Activated CD8-positive, alpha-beta memory T cell treated with anti-CD3 and anti-CD28 coated beads, Interleukin-2, amount 50 U/mL, for 1 hour (primary cell): Measurements from ENCODE around the gene SCAMP2.
"Not testable (repeated sequence)": the region's sequence is repeated elsewhere in the genome, so short reads cannot be mapped to it uniquely, and the experiment has no call there.

Experiments
- DNase-seq: peaks from one replicate; pipeline ENCODE4 v3.0.0-alpha.2; 2020; ENCODE audit errors: extremely low read depth

The SCAMP2 gene

DNA sequence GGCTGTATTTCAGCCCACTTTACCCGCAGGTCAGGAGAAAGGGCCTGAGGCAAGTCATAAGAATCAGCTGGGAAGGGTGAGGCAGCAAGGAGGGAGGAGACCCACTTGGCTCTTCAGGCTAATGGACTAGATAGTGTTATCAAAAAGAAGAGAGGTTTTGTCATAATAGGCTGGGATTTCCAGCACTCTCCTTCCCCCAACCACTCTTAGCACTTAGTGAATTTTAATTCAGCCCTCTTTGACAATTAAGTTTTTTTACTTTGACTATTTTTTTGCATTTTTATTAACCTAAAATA is 17.4 kb upstream of the SCAMP2 start:
- DNase-seq, result no peak

DNA sequence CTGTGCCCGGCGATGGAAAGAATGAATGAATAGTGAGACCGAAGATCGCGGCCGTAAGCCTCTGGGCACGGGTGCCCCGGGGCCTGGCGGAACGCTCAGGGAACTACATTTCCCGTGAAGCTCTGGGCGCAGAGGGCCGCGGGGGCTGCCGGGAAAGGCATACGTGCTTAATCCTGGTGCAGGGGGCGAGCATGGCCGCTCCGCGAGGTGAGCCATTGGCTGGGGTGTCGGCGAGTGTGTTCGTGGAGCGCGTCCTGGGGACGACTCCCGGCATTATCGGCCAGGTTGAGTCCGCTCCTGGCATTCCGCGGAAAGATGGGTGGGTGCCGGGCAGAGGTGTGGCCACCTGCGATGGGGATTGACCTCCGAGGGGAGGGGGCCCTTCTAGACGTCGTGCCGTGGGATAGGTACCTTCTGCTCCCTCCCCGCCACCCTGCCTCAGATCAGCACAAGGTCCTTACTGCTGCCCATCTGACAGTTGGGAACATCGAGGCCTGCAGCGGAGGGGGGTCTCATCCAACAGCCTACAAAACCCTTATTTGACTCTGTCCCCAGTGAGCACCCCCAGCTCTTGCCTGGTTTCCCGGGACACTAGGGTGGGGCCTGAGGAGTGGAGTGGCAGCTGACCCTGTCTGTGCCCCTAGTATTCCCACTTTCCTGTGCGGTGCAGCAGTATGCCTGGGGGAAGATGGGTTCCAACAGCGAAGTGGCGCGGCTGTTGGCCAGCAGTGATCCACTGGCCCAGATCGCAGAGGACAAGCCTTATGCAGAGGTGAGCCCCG is 16.9 kb upstream of the SCAMP2 start, which contains the start of gene MPI:
TSS of gene MPI (plus strand) at position 160 of the 782 bp plus-strand sequence. CDS start at position 192, 32 bp downstream.
- DNase-seq, result peak; percentile 38

DNA sequence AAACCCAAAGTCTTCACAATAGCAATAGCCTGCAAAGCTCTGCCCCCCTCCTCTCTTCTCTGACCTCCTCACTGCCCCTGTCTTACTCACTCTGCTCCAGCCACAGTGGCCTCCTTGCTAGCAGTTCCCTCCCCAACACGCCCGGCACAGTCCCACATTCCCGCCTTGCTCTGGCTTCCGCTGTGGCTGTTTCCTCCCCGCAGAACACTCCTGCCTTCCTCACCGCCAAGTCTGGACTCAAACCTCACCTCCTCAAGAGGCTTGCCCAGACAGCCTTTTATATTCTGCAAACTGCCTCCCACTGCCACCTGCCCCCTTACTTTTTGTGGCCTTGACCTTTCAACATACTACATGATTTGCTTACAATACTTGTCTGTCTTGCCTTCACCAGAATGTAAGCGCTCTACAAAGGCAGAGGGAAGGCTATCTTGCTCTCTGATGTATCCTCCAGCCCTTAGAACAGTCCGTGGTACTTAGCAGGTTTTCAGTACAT is 16.3 kb upstream of the SCAMP2 start:
- no peak for DNase-seq

DNA sequence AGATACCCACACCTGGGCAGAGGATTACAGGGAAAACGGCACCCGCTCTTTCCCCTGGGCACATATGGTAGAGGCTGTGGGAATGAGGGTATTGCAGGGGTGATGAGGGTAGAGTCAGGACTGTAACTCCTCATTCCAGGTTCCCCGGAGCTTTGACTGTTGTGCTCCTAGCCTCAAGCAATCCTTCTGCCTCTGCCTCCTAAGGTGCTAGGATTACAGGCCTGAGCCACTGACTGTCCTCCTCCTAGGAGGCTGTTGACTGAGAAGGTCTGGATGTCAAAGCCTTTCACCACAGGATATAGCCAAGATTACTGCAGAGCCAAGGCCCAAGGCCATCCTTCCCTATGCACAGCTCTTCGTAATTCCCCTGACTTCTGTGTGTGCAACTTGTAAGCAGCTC is 15.6 kb upstream of the SCAMP2 start:
- DNase-seq, result no peak

DNA sequence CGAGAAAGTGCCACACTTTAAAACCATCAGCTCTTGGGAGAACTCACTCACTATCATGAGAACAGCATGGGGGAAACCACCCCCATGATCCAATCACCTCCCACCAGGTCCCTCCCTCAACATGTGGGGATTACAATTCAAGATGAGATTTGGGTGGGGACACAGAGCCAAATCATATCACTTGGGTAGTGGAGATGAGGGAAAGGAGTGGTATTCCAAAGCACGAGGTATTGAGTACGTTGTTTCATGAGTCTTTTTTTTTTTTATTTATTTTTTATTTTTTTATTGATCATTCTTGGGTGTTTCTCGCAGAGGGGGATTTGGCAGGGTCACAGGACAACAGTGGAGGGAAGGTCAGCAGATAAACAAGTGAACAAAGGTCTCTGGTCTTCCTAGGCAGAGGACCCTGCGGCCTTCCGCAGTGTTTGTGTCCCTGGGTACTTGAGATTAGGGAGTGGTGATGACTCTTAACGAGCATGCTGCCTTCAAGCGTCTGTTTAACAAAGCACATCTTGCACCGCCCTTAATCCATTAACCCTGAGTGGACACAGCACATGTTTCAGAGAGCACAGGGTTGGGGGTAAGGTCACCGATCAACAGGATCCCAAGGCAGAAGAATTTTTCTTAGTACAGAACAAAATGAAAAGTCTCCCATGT is 14.5 kb upstream of the SCAMP2 start:
- DNase-seq, result not testable (repeated sequence)

DNA sequence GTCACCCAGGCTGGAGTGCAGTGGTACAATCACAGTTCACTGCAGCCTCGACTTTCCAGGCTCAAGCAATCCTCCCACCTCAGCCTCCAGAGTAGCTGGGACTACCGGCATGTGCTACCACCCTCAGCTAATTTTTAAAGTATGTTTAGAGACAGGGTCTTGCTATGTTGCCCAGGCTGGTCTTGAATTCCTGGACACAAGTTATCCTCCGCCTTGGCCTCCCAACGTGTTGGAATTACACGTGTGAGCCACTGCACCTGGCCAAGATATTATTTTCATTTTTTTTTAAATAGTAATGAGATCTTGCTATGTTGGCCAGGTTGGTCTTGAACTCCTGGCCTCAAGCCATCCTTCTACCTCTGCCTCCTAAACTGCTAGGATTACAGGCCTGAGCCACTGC is 12.3 kb upstream of the SCAMP2 start:
- DNase-seq, result no peak

DNA sequence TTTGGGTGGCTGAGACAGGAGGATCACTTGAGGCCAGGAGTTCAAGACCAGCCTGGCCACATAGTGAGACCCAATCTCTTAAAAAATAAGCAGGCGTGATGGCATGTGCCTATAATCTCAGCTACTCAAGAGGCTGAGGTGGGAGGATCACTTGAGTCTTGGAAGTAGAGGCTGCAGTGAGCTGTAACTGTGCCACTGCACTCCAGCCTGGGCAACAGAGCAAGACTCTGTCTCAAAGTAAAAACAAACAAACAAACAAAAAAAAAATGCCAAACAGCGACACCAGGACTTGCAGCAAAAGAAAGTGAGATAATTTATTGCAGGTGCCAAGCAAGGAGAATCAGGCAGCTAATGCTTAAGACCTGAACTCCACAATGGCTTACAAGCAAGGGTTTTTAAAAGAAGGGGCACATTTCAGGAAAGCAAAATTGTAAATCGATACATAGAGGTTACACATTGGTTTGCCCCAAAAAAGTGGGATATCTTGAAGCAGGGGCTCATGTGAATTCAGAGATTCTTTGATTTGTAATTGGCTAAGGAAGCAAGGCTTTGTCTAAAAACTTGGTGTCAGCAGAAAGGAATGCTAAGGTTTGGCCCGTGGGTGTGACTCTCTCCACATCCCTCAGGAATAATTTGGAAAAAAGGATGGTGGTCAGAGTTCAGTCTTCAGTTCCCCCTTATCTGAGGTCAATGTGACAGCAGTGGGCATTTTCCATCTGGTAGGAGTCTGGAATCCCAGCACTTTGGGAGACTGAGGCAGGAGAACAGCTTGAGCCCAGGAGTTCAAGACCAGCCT is 11.5 kb upstream of the SCAMP2 start:
- DNase-seq, result no peak

DNA sequence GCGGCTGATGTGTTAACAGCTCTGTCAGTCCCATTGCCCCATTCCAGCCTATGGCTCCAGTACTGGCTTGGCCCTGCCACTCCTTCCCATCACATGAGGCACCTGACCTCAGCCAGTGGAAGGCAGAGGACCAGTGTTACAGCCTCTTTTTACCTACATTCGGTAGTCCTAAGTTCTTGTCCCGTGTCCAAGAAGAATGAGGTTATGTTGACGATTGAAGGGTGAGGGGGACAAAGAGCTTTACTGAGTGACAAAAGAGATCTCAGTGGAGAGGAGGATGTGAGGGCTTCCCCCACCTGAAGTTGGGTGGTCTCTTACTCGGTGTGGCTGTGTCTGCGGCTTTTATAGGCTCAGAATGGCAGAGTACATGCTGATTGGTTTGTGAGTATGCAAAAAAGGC is 9.4 kb upstream of the SCAMP2 start:
- no peak for DNase-seq

DNA sequence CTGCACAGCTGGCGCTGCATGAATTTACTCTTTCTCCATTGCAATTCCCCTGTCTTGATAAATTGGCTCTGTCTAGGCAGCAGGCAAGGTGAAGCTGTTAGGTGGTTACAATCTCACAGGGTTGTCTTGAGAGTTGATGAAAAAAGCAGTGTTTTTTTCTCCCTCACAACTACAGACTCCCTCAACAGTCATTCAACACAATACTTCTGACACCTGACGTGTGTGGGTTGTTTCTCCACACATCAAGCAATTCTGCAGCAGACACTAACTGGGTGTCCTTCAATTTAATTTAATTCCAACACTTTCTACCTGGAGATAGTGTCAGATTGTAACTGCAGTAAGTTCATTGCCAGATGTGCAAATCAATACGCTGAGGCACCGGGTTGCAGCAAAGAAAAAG is 5.1 kb upstream of the SCAMP2 start:
- DNase-seq, result no peak

DNA sequence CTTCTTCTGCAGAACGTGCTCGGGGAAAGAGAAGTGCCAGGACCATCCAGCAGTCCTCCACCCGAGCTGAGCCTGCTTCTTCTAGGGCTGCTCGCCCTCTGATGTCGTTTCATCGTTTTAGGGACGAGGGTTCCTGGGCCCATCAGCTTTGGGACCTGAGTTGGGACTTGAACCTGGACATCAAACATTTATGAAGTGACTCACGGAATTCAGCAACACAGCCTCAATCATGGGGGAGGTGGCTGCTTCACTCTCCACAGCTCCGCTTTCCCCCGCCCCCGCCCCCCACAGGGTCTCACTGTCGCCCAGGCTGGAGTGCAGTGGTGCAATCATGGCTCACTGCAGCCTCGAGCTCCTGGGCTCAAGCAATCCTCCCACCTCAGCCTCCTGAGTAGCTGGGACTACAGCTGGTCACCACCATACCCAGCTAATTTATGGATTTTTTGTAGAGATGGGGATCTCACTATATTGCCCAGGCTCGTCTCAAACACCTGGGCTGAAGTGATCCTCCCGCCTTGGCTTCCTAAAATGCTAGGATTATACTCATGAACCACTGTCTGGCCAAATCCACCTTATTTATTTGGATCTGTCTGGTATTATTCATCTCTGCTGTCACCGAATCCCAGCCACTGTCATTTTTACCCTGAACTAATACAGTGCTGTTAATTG is 725 bp upstream of the SCAMP2 start:
- DNase-seq, result no peak

DNA sequence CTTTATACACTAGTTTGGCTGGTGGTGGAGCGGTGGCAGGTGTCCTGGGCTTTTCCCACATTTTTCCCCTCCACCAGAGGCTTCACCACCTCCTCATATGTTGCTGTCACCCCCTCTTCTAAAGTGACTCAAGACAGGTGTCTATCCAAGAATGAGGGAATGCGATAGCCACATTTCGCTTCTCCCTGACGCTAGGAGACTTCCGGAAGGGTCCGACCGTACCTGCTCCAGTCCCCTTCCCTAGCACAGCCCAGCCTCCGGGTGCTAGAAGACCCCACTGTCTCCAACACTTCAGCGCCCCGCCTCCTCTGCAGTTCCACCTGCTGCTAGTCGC is 496 bp downstream of the SCAMP2 start:
- DNase-seq, result no peak

DNA sequence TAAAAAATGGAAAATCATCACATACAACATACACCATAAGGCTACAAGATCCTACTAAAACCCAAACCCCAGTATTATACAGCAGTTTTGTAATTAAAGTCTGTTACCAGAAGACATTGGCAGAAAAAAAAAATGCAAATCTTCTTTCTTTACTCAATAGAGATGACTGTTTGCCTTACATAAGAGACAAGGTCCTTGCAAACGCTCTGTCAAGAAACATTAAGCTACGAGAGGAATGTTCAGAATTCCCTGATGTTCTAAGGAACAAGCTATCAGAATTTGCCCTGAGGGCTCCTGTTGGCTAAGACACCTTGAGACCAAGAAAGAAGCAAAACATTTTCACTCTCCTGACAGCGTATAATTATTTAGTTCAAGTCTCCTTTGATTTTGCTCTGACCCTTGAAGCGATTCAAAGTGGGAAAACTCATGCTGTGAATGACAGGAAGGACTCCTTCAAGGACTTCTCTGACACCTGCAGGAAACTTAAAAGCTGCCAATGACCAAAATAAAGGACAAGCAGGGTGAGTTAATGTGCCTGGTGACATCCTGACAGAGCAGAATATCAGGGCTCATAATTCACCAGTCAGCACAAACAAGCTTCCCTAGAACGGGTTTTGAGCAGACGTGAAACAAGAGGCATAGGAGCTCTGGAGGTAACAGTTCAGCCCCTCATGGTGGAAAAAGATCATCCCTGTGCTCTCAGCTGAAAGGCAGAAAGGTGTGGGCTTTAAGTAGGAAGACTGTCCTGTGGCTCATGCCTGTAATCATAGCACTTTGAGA is 2.5 kb downstream of the SCAMP2 start:
- no peak for DNase-seq

DNA sequence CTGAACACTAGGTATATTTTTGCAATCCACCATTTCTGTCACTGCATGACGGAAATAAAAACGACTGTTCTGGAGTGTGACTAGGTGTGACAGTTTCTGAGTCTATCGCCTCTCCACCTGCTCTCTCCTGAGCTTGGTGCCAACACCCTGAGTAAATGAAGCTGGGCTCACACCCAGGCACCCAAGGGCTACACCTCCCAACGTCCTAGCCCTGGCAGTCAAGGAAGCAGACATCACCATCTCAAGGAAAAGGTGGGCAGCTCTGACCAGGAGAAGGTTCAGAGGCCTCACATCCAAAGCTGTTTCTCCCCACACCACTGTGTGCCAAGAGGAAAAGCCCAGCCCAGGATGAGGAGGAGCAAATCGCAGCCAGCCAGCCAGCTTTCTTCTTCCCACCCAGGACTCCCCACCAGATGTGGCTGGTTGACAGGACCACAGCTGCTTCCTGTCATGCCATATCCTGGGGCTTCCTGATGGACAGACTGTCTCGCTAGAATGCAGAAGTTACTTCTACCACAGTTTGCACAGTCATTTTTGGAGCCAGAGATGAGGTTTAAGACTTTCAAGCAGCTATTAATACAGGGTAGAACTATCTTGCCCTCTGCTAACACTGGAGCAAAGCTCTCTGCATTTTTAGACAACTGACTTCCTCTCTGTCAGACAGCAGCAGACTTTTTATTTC is 3.3 kb downstream of the SCAMP2 start:
- no peak for DNase-seq

DNA sequence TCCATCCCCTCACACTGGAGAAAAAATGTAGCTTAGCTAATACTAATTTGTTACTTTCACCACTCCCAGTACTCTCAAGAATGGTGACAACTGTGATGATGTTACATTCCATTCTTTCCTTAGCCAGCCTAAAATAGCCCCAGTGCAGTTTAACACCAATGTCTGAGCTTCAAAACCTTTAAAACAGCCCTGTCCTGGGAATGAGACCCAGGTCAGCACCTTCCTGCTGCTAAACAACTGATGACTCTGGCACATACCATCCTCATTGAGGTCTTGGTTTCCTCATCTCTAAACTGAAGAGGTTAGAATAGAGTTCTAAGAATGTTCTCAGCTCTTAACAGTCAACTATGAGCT is 3.8 kb downstream of the SCAMP2 start:
- no peak for DNase-seq

DNA sequence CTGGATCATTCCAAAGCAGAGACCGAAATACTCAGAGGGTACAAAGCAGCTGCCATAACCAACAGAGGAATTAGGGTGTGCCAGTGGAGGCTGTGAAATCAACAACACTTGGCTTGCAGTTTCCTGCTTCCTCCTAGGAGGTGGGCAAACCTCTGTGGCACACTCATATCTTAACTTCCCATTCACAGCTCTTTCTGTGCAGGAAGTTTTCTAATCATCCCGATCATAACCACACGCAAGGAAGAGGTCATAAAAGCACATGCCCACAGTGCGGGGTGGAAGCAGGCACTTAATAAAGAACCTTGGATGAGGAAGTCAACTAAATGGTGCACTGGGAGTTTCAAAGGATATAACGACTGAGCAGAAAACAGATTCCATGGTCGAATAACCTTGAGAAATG is 5.1 kb downstream of the SCAMP2 start:
- no peak for DNase-seq

DNA sequence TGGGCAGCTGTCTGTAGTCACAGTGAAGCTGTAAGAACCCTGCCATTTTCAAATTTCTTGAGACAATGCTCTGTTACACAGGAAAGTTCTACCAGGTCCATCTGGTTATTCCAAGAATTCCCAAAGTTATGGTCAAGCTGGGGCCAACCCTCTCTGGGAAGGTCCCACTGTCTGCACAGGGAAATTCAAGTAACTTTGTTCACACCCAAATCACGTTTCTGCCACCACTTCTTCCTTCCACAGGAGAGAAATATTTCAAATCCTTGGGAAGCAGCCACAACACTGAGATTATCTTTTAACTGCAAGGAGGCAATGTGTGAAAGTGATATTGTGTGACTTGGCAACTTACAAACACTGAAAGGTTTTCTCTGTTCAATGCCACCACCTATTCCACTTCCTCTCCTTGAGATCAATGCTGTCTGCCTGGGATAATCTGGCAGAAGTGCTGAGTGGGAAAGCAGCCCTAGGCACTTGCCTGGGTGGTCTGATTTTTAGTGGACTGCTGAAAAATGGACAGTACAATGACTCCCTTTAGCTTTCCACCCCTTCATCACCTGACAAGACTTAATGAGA is 5.6 kb downstream of the SCAMP2 start:
- no peak for DNase-seq

DNA sequence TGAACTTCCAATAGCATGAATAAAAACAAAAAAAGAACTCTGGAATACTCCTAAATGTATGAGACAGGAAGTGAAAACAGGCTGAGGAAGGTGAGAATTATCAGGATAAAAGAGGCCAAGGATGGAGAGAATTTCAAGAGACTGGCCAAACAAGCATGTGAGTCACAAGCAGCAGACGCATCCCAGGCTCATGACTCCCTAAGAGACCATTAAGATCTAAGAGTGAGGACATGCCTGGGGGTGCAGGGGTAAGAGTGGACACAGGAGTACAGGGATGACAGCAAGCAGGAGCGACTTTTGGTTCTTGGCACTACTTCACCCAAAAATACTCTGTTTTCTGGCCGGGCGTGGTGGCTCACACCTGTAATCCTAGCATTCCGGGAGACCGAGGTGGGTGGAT is 7.1 kb downstream of the SCAMP2 start:
- no peak for DNase-seq

DNA sequence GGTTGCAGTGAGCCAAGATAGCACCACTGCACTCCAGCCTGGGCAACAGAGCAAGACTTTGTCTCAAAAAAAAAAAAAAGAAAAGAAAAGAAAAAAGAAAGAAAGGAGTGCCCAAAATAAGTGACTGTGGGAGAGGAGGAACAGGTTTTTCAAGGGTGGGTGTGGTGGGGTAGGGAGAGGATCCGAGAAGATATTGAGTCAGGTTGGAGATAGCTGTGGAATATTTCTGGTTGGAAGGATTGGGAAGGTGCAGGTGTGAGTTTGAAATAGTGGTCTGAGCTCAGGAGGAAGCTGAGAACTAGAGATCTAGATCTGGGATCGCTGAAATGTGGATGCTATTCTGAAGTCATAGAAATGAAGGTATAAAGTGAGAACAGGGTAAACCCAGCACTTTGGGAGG is 7.8 kb downstream of the SCAMP2 start:
- DNase-seq, result no peak

DNA sequence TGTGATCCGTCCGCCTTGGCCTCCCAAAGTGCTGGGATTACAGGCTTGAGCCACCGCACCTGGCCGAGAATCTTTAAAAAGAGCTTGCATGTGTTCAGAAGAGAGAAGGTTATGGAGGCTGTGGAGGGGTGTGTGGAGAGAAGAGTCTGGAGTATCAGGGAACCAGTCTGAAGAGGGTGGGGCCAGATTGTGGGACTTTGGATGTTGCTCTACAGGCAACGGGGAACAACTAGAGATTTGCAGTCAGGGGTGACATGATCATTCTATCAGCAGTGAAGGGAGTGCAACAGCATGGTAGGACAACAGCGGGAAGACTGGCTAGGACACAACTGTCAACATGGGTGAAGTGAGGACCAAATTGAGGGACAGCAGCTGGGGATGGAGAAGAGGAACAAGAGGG is 8.9 kb downstream of the SCAMP2 start:
- no peak for DNase-seq

DNA sequence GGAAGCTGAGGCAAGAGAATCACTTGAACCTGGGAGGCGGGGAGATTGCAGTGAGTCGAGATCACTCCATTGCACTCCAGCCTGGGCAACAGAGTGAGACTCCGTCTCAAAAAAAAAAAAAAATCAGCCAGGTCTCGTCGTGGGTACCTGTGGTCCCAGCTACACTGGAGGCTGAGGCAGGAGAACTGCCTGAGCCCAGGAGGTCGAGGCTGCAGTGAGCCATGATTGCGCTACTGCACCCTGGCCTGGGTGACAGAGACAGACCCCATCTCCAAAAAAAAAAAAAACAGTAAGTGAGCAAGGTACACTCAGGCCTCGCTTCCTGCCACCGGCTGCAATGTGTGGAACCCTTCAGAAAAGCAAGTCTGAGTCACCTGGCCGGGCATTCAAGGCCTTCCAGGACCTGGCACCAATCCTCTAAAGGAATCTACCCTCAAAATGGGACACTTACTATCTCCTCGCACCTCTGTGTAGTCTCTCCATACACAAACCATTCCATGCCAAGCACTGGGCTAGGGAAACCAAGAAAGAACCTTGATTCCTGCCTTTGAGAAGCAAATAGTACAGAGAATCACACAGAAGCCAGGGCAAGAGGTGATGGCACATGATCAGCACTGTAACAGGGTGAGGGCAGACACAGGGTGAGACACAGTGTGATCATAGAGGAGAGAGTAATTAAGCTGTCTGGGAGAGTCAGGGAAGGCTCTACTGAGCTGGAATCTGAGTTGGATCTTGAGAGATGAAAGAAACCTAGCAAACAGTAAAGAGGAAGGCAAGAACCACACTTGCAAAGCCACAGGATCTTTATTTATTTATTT is 9.7 kb downstream of the SCAMP2 start:
- DNase-seq, result no peak
